Left ventricle myocardium inferior (tissue), 1 donor: ENCODE results near the gene RRAS. TPM values are rescaled to one million over a fixed set of nuclear protein-coding genes. Genes with fewer than 3 reads are reported as not detected.
A peak's percentile ranks its signal among the peaks of the same experiment; 100 is the strongest.

Experiments
- DNase-seq: peaks from one replicate; pipeline ENCODE4 v3.0.0-alpha.2; 2020
- H3K27ac ChIP-seq: fragments of 200-600 bp; replicated peaks from 2 replicates; pipeline ENCODE4 v1.8.0; 2021
- H3K27me3 ChIP-seq: fragments of 200-600 bp; 2 replicates; pipeline ENCODE4 v1.8.0; 2021; ENCODE audit warnings: low read depth
- H3K36me3 ChIP-seq: fragments of 200-600 bp; 2 replicates; pipeline ENCODE4 v1.8.0; 2021
- H3K4me1 ChIP-seq: fragments of 200-600 bp; 2 replicates; pipeline ENCODE4 v1.8.0; 2021
- H3K4me3 ChIP-seq: fragments of 200-600 bp; 2 replicates; pipeline ENCODE4 v1.8.0; 2021; ENCODE audit warnings: mild to moderate bottlenecking, moderate library complexity
- H3K9me3 ChIP-seq: fragments of 200-600 bp; replicated peaks from 2 replicates; pipeline ENCODE4 v1.8.0; 2021
- CTCF ChIP-seq: fragments of 200-600 bp; IDR thresholded peaks from 2 replicates; pipeline ENCODE4 v1.8.0; 2021; ENCODE audit warnings: antibody characterized with exemption, mild to moderate bottlenecking, borderline replicate concordance
- intact Hi-C: fragments of 100-400 bp; cut with micrococcal nuclease; formaldehyde crosslinking; loops from one replicate; pipeline ENCODE4 v1.11.0; 2022
- total RNA-seq: library from RNA; stranded (reverse); fragmentation: NEBNext Ultra II Directional; extraction: Animal tissue kit (Norgen Biotek cat#: 25700); gene quantifications from one replicate; pipeline ENCODE4 v1.2.1, GENCODE V29; 2021
- donor health status: DM: no; HTN: yes; CAD: no; lungs with severe emphysema.

RRAS gene
- total RNA-seq, 1 donor from 2014 or later, result 116 TPM

DNA sequence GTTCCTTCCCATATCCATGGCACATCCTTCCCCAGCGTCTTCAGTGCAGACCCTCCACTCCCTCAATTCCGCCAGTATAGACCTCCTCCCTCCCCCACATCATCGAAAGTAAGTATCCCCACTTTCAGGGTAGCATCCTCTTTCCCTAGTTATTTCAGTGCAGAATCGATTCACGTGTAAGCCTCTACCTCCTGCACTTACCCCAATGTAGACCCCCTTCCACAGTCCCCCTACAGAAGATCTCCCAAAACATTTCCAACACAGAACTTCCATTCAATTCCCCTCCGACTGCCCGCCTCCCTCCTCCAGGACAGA lies 25.1 kb upstream of the RRAS start:
- no peak for TF ChIP-seq CTCF
- Histone ChIP-seq H3K4me1 (peaks cover 32% of the 10 kb centered on the region), H3K36me3 (peaks cover 32% of the 10 kb centered on the region), H3K27me3 (no peaks in the 10 kb centered on the region), H3K27ac (peak overlapping the region; percentile 91), H3K9me3 (no peaks in the 10 kb centered on the region), H3K4me3 (peak overlapping the region; percentile 90)
- DNase-seq, result no peak
- intact Hi-C loops, result no loop called here

DNA sequence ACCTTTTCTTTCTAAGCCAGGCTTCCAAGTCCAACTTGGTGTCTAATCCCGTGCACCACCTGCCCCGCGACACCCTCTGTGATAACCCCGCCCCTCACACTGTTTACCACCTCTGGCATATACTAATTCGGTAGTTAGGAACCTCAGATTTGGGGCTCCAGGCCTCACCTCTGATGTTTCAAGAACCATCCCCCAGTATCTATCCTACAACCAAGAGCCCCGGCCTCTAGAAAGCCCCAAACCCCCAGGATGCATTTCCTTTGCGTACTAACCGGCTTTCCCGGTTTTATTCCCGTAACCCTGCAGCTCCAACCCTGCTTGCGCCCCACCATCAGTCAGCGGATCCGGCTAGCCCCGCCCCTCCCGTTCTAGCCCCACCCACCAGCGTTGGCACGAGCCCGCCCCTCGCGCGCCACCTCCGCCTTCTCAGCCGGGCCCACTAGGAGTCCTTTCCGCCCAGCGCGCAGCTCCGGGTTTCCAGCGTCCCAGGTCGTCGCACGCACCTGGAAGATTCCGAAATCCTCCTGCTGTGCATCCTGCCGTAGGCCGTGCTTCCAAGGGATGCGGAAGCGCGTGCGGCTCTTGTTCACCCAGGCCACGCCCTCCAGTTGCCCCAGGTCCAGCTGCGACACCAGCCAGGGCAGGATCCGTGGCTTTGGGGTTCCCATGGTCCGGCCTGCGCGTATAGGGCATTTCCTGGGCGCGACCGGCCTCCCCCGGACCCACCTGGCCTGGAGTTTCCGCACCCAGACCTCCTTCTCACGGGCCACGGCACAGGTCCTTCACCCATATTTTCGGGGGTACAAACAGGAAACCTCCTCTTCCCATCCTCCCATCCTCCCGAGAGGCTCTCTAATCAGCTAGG lies 24.5 kb upstream of the RRAS start:
- intact Hi-C loops, result no loop called here
- Histone ChIP-seq H3K27me3 (no peaks in the 10 kb centered on the region), H3K9me3 (no peaks in the 10 kb centered on the region), H3K4me3 (peak overlapping the region; percentile 90), H3K4me1 (peaks cover 32% of the 10 kb centered on the region), H3K27ac (peak overlapping the region; percentile 91), H3K36me3 (peaks cover 38% of the 10 kb centered on the region)
- DNase-seq, result peak; percentile 89
- peak; percentile 51 for TF ChIP-seq CTCF

- peaks cover 49% of the 10 kb centered on the region for H3K36me3 ChIP-seq
- H3K27me3 ChIP-seq, result no peaks in the 10 kb centered on the region
- DNase-seq, result no peak
- intact Hi-C loops, result no loop called here
- H3K9me3 ChIP-seq, result no peaks in the 10 kb centered on the region
- no peak overlapping the region for H3K4me3 ChIP-seq
- no peak overlapping the region for H3K27ac ChIP-seq
- H3K4me1 ChIP-seq, result peaks cover 32% of the 10 kb centered on the region
- TF ChIP-seq CTCF, result no peak
Observed at GRCh38 chr19:49663224-49663623, 23.3 kb upstream of the RRAS start.

DNA sequence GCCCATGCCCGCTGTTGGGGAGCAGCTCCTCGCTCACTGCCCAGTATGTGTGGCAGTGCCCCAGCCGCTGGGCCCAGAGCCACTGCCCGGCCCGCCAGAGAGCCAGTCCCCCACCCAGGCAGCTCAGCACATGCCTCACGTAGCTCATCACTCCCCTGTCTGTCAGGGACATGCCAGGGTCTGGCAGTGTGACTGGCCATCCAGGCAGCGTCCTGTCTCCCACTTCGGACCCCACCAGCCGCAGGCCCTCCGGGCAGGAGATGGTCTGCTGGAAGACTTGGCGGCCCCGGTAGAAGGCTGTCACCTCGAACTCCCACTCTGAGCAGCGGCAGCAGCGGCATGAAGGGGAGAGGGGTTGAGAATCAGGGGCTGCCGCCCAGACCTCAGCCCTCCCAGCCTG lies 22.1 kb upstream of the RRAS start:
- intact Hi-C loops, result no loop called here
- no peak for TF ChIP-seq CTCF
- DNase-seq, result no peak
- Histone ChIP-seq H3K27ac (no peak overlapping the region), H3K4me1 (peaks cover 32% of the 10 kb centered on the region), H3K27me3 (no peaks in the 10 kb centered on the region), H3K36me3 (peaks cover 62% of the 10 kb centered on the region), H3K4me3 (no peak overlapping the region), H3K9me3 (no peaks in the 10 kb centered on the region)

GRCh38 chr19:49660338-49660961 lies 20.5 kb upstream of the RRAS start:
- Histone ChIP-seq H3K27ac (no peak overlapping the region), H3K36me3 (peaks cover 77% of the 10 kb centered on the region), H3K27me3 (no peaks in the 10 kb centered on the region), H3K4me3 (no peak overlapping the region), H3K4me1 (peaks cover 19% of the 10 kb centered on the region), H3K9me3 (no peaks in the 10 kb centered on the region)
- intact Hi-C loops, result no loop called here
- DNase-seq, result no peak
- no peak for TF ChIP-seq CTCF
